Measurements from ENCODE around the gene ZNF443. TPM values are rescaled to one million over a fixed set of nuclear protein-coding genes. Genes with fewer than 3 reads are reported as not detected.
"Not testable (repeated sequence)": the region's sequence is repeated elsewhere in the genome, so short reads cannot be mapped to it uniquely, and the experiment has no call there.

ZNF443 gene
- total RNA-seq, 1 experiment from 2014 or later: 0.79 TPM

- H3K9me3 Mint-ChIP-seq (ENCODE audit: unreplicated experiment): no peaks in the 10 kb centered on the region
- H3K36me3 Mint-ChIP-seq (ENCODE audit: insufficient read depth, unreplicated experiment): peaks cover 6% of the 10 kb centered on the region
- H3K4me3 Mint-ChIP-seq (ENCODE audit: unreplicated experiment): no peak overlapping the region
- H3K4me1 Mint-ChIP-seq (ENCODE audit: insufficient read depth, unreplicated experiment): no peaks in the 10 kb centered on the region
- ChIA-PET CTCF (interaction anchor here (0.6 to 0.9 kb wide), 4 partner anchors 22 to 180 kb away, joined by 3 read pairs; no protein-coding TSS in a partner anchor), POLR2A (interaction anchor here (0.5 to 0.6 kb wide), 2 partner anchors 148 to 1151 kb away, joined by 3 read pairs; no protein-coding TSS in a partner anchor)
- no peaks in the 10 kb centered on the region for H3K27me3 Mint-ChIP-seq (ENCODE audit: insufficient read depth, unreplicated experiment)
- no peak for DNase-seq (ENCODE audit: unreplicated experiment)
- intact Hi-C loops (cut with micrococcal nuclease): no loop called here
- H3K27ac Mint-ChIP-seq (ENCODE audit: low read depth, unreplicated experiment): no peak overlapping the region
- no TSS peak for BruUV-seq (replicated peaks)
- TF ChIP-seq CTCF (IDR thresholded peaks at IDR 0.05; ENCODE audit: unreplicated experiment): no peak
Measured at GRCh38 chr19:12478234-12478941, 37.6 kb upstream of the ZNF443 start.

GRCh38 chr19:12467651-12468050, 26.8 kb upstream of the ZNF443 start:
- DNase-seq (ENCODE audit: unreplicated experiment); H3K36me3 Mint-ChIP-seq (ENCODE audit: insufficient read depth, unreplicated experiment); BruUV-seq (replicated peaks); POLR2A ChIA-PET; H3K4me1 Mint-ChIP-seq (ENCODE audit: insufficient read depth, unreplicated experiment); CTCF ChIA-PET; H3K4me3 Mint-ChIP-seq (ENCODE audit: unreplicated experiment); H3K27me3 Mint-ChIP-seq (ENCODE audit: insufficient read depth, unreplicated experiment); H3K27ac Mint-ChIP-seq (ENCODE audit: low read depth, unreplicated experiment); intact Hi-C loops (cut with micrococcal nuclease): not testable (repeated sequence)
- H3K9me3 Mint-ChIP-seq (ENCODE audit: unreplicated experiment): peaks cover 16% of the 10 kb centered on the region

- Mint-ChIP-seq H3K4me3 (ENCODE audit: unreplicated experiment) (no peak overlapping the region), H3K9me3 (ENCODE audit: unreplicated experiment) (peaks cover 8% of the 10 kb centered on the region), H3K27me3 (ENCODE audit: insufficient read depth, unreplicated experiment) (no peaks in the 10 kb centered on the region), H3K27ac (ENCODE audit: low read depth, unreplicated experiment) (no peak overlapping the region), H3K4me1 (ENCODE audit: insufficient read depth, unreplicated experiment) (no peaks in the 10 kb centered on the region), H3K36me3 (ENCODE audit: insufficient read depth, unreplicated experiment) (peaks cover 5% of the 10 kb centered on the region)
- ChIA-PET POLR2A (no interaction called here), CTCF (interaction anchor here (0.6 kb wide), 1 partner anchor 71 kb away, joined by 4 read pairs; no protein-coding TSS in a partner anchor)
- intact Hi-C loops (cut with micrococcal nuclease): no loop called here
- no peak for DNase-seq (ENCODE audit: unreplicated experiment)
- BruUV-seq (replicated peaks): no TSS peak
- TF ChIP-seq CTCF (IDR thresholded peaks at IDR 0.05; ENCODE audit: unreplicated experiment): no peak
Measured at GRCh38 chr19:12465211-12465610, 24.4 kb upstream of the ZNF443 start.

- Mint-ChIP-seq H3K4me3 (ENCODE audit: unreplicated experiment) (no peak overlapping the region), H3K4me1 (ENCODE audit: insufficient read depth, unreplicated experiment) (no peaks in the 10 kb centered on the region), H3K9me3 (ENCODE audit: unreplicated experiment) (peaks cover 8% of the 10 kb centered on the region), H3K27me3 (ENCODE audit: insufficient read depth, unreplicated experiment) (no peaks in the 10 kb centered on the region), H3K36me3 (ENCODE audit: insufficient read depth, unreplicated experiment) (peaks cover 5% of the 10 kb centered on the region), H3K27ac (ENCODE audit: low read depth, unreplicated experiment) (no peak overlapping the region)
- ChIA-PET CTCF (no interaction called here), POLR2A (no interaction called here)
- BruUV-seq (replicated peaks): no TSS peak
- intact Hi-C loops (cut with micrococcal nuclease): no loop called here
- no peak for DNase-seq (ENCODE audit: unreplicated experiment)
- no peak for TF ChIP-seq CTCF (IDR thresholded peaks at IDR 0.05; ENCODE audit: unreplicated experiment)
Measured at GRCh38 chr19:12464769-12465168, 23.9 kb upstream of the ZNF443 start.

- DNase-seq (ENCODE audit: unreplicated experiment); H3K36me3 Mint-ChIP-seq (ENCODE audit: insufficient read depth, unreplicated experiment); H3K4me1 Mint-ChIP-seq (ENCODE audit: insufficient read depth, unreplicated experiment); H3K27me3 Mint-ChIP-seq (ENCODE audit: insufficient read depth, unreplicated experiment); BruUV-seq (replicated peaks); intact Hi-C loops (cut with micrococcal nuclease); H3K9me3 Mint-ChIP-seq (ENCODE audit: unreplicated experiment); H3K27ac Mint-ChIP-seq (ENCODE audit: low read depth, unreplicated experiment); CTCF ChIA-PET; POLR2A ChIA-PET; H3K4me3 Mint-ChIP-seq (ENCODE audit: unreplicated experiment): not testable (repeated sequence)
Measured at GRCh38 chr19:12464139-12464538, 23.3 kb upstream of the ZNF443 start.
